Central memory CD8-positive, alpha-beta T cell (primary cell): ENCODE measurements around the gene ADAMTSL5.

Experiments
- ATAC-seq: fragments of 150-1000 bp; cut with Tn5 transposase; replicated peaks from 2 replicates; pipeline ENCODE4 v1.10.0; 2022; ENCODE audit warnings: mild to moderate bottlenecking, moderate FRiP score, moderate number of reproducible peaks; ENCODE audit not compliant: poor library complexity, severe bottlenecking; ENCODE audit errors: extremely low read depth
- DNase-seq, 2 donors: peaks; one replicate each; pipeline ENCODE4 v3.0.0; 2021; ENCODE audit warnings: low spot score in 2 of 2
- H3K27ac Mint-ChIP-seq: one replicate; pipeline ENCODE4 v1.8.0; 2022; ENCODE audit warnings: low read depth, mild to moderate bottlenecking, moderate library complexity, mixed read lengths
- H3K27me3 Mint-ChIP-seq: one replicate; pipeline ENCODE4 v1.8.0; 2022; ENCODE audit warnings: mixed read lengths
- H3K36me3 Mint-ChIP-seq: one replicate; pipeline ENCODE4 v1.8.0; 2022; ENCODE audit warnings: mild to moderate bottlenecking, moderate library complexity, mixed read lengths; ENCODE audit not compliant: insufficient read depth
- H3K4me1 Mint-ChIP-seq: one replicate; pipeline ENCODE4 v1.8.0; 2022; ENCODE audit warnings: mixed read lengths
- H3K4me3 Mint-ChIP-seq: one replicate; pipeline ENCODE4 v1.8.0; 2022; ENCODE audit warnings: mild to moderate bottlenecking, moderate library complexity, mixed read lengths
- H3K9me3 Mint-ChIP-seq: one replicate; pipeline ENCODE4 v1.8.0; 2022; ENCODE audit warnings: mixed read lengths

Gene ADAMTSL5

DNA sequence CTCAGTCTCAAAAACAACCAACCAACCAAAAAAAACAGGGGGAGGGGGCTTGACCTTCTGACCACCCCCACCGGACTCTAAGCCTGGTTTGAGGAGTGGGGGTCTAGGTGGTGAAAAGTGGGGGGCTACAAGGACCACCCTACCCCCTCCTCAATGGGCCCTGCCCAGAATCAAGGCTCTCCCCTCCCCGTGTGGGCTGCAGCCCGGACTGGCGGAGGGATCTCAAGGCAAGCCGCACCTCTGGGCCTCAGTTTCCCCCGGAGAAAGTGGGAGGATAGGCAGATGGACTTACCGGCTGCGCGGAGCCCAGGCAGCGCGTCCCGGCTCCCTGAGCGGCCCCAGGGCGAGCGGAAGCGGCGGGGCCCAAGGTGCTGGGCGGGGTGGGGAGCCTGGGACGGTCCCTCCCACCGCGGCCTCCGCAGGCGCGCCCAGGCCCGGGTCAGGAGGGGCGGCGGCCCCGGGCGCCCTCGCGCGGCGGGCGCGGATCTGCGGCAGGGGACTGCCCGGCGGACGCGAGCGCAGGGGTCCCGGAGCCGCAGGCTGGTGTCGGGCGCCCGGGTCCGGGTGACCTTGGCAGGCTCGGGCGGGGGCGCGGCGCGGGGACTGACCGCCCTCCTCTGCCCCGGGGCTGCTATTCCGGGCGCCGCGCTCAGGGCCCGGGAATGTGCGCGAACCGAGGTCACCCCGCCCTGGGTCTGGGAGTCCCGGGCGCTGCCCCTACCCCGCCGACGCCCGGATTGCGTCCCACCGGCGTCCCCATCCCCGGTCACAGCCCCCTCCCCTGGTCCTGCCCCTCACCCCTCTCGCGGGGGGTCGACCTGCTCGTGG, at the start of gene ADAMTSL5:
Gene ADAMTSL5, minus strand, starts transcription at position 349 of the 828 bp plus-strand sequence. CDS start 2,076 bp downstream, outside the sequence.
- Mint-ChIP-seq H3K4me3 (peak within 1 kb of the TSS; percentile 60), H3K36me3 (peaks cover 1% of the 10 kb centered on the region), H3K27ac (no peak within 1 kb of the TSS), H3K4me1 (peaks cover 7% of the 10 kb centered on the region), H3K27me3 (peaks cover 10% of the 10 kb centered on the region), H3K9me3 (no peaks in the 10 kb centered on the region)
- DNase-seq, result no peak
- peak; percentile 73 for ATAC-seq

- ATAC-seq, result no peak
- Mint-ChIP-seq H3K27me3 (no peaks in the 10 kb centered on the region), H3K4me1 (no peaks in the 10 kb centered on the region), H3K27ac (no peak overlapping the region), H3K36me3 (no peaks in the 10 kb centered on the region), H3K9me3 (no peaks in the 10 kb centered on the region), H3K4me3 (no peak overlapping the region)
- no peak for DNase-seq
Measured at GRCh38 chr19:1561236-1561842, 48.5 kb upstream of the ADAMTSL5 start.

GRCh38 chr19:1560286-1560882, 47.6 kb upstream of the ADAMTSL5 start:
- no peak overlapping the region for H3K27ac Mint-ChIP-seq
- H3K4me3 Mint-ChIP-seq, result no peak overlapping the region
- no peaks in the 10 kb centered on the region for H3K27me3 Mint-ChIP-seq
- ATAC-seq, result no peak
- H3K36me3 Mint-ChIP-seq, result no peaks in the 10 kb centered on the region
- H3K4me1 Mint-ChIP-seq, result no peaks in the 10 kb centered on the region
- no peaks in the 10 kb centered on the region for H3K9me3 Mint-ChIP-seq
- DNase-seq, result no peak

GRCh38 chr19:1558552-1558951, 45.7 kb upstream of the ADAMTSL5 start:
- Mint-ChIP-seq H3K9me3 (no peaks in the 10 kb centered on the region), H3K36me3 (no peaks in the 10 kb centered on the region), H3K4me3 (no peak overlapping the region), H3K27me3 (no peaks in the 10 kb centered on the region), H3K4me1 (no peaks in the 10 kb centered on the region), H3K27ac (no peak overlapping the region)
- ATAC-seq (no peak), DNase-seq (no peak)

- H3K9me3 Mint-ChIP-seq, result no peaks in the 10 kb centered on the region
- H3K4me3 Mint-ChIP-seq, result no peak overlapping the region
- H3K27me3 Mint-ChIP-seq, result peaks cover 10% of the 10 kb centered on the region
- DNase-seq (no peak), ATAC-seq (no peak)
- H3K4me1 Mint-ChIP-seq, result no peaks in the 10 kb centered on the region
- H3K36me3 Mint-ChIP-seq, result no peaks in the 10 kb centered on the region
- H3K27ac Mint-ChIP-seq, result no peak overlapping the region
Measured at GRCh38 chr19:1556390-1557070, 43.7 kb upstream of the ADAMTSL5 start.

DNA sequence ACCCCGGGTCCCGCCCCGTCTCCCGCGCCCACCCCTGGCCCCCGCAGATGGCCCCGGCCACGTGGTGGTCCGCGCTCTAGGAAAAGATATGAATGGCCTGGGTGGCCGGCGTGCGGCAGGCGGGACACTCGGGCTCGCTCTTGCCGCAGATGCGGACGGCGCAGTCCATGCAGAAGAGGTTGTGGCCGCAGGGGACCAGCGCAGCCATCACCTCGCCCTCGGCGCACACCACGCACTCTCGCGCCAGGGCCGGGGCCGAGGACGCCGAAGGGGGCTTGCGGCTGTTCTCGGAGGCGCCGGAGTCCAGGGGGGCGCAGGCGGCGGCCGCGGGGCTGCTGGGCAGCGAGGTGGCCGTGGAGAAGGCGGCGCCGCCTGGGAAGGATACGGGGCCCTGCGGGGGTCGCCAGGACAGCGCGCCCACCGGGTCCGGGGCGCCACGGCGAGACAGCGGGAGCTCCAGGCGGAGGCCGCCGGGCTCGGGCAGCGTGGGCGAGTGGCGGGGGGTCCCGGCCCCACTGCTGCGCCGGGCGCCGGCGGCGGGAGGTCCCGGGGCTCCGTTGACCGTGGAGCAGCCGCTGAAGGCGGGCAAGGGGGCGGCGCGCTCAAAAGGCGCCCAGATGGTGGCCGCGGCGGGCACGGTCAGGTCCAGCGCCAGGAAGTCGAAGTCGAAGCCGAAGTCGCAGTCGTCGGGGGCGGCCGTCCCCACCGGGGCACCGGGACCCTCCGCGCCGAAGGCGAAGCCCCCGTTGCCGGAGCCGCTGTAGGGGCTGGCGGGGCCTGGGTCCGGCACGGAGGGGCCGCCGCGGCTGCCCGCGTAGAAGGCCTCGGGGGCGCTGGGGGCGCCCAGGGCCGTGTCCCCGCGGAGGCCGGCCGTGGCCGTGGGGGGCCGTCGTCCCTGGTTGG, 42.9 kb upstream of the ADAMTSL5 start:
- no peaks in the 10 kb centered on the region for H3K36me3 Mint-ChIP-seq
- H3K27me3 Mint-ChIP-seq, result peaks cover 13% of the 10 kb centered on the region
- H3K4me1 Mint-ChIP-seq, result no peaks in the 10 kb centered on the region
- no peak overlapping the region for H3K27ac Mint-ChIP-seq
- no peaks in the 10 kb centered on the region for H3K9me3 Mint-ChIP-seq
- DNase-seq, result no peak
- no peak overlapping the region for H3K4me3 Mint-ChIP-seq
- no peak for ATAC-seq

DNA sequence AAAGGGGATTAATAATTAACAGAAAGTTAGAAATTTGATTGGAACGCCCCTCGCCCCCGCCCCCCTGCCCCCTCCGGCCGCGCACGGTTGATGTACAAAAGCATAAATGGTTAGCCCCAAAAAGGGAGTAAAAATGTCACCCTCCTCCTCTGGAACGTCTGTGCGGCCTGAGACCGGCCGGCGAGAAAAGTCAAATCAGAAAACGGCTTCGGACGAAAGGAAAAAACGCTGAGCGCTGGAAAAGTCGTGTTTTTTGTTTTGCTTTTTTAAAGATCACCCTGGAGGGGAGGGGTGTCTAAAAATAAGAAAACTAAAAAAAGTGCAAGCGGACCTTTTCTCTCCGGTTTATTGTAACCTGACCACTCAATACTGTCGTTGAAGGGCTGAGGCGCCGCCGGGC, 42.1 kb upstream of the ADAMTSL5 start:
- ATAC-seq (no peak), DNase-seq (no peak)
- H3K27ac Mint-ChIP-seq, result no peak overlapping the region
- no peaks in the 10 kb centered on the region for H3K36me3 Mint-ChIP-seq
- H3K4me3 Mint-ChIP-seq, result no peak overlapping the region
- H3K9me3 Mint-ChIP-seq, result no peaks in the 10 kb centered on the region
- H3K27me3 Mint-ChIP-seq, result peaks cover 13% of the 10 kb centered on the region
- H3K4me1 Mint-ChIP-seq, result no peaks in the 10 kb centered on the region

GRCh38 chr19:1553415-1553814, 40.6 kb upstream of the ADAMTSL5 start:
- no peak for DNase-seq
- Mint-ChIP-seq H3K9me3 (no peaks in the 10 kb centered on the region), H3K27ac (no peak overlapping the region), H3K27me3 (peaks cover 13% of the 10 kb centered on the region), H3K4me3 (no peak overlapping the region), H3K36me3 (no peaks in the 10 kb centered on the region), H3K4me1 (no peaks in the 10 kb centered on the region)
- no peak for ATAC-seq

DNA sequence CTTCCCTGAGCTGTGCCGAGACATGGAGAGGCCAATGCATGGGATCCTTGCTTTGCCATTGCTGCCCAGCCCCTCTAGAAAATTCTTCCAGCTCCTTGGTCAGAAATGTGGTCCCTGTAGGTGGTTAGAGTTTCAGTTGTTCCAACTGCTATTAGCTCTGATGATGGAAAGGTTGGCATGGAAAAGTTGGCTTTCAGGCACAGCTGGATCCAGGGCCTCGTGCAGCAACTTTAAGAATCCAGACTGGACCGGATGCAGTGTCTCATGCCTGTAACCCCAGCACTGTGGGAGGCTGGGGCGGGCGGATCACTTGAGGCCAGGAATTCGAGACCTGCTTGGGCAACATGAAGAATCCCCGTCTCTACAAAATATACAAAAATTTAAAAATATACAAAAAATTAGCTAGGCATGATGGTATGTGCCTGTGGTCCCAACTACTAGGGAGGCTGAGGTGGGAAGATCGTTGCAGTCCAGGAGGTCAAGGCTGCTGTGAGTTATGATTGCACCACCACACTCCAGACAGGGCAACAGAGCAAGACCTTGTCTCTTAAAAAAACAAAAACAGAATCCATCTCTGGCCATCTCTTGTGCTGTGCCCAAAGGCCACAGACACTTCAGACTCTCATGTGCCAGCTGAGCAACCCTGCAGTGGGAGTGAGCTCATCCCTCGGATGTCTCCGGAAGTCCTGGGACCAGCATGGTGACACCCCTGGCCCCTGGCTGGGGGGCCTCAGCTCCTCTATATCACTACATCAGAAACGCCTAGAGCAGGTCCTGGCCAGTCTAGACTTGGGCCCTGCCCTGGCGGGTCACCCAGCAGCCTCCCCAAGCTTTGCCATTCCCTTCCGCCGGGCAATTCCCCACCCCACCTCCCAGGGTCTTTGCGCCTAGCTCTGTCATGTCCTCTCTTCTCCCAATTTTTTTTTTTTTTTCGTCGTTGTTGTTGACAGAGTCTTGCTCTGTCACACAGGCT, 38.5 kb upstream of the ADAMTSL5 start:
- no peak for ATAC-seq
- peaks cover 13% of the 10 kb centered on the region for H3K27me3 Mint-ChIP-seq
- peaks cover under 1% of the 10 kb centered on the region for H3K4me1 Mint-ChIP-seq
- no peak overlapping the region for H3K4me3 Mint-ChIP-seq
- H3K9me3 Mint-ChIP-seq, result no peaks in the 10 kb centered on the region
- peaks cover 2% of the 10 kb centered on the region for H3K36me3 Mint-ChIP-seq
- DNase-seq, result no peak
- no peak overlapping the region for H3K27ac Mint-ChIP-seq

DNA sequence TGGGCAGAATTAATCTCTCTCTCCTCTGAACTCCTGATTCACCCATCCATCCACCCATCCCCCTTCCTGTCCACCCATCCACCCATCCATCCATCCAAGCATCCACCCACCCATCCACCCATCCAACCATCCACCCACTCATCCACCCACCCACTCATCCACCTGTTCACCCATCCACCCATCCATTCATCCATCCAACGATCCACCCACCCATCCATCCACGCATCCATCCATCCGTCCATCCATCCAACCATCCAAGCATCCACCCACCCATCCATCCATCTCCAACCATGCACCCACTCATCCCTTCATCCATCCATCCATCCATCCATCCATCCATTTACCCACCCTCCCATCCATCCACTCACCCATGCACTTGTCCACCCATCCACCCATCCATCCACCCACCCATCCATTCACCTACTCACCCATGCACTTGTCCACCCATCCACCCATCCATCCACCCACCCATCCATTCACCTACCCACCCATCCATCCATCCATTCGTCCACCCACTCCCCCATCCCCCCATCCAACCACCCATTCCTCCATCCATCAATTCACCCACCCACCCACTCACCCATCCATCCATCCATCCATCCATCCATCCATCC, 36.6 kb upstream of the ADAMTSL5 start:
- Mint-ChIP-seq H3K36me3 (peaks cover 2% of the 10 kb centered on the region), H3K4me1 (peaks cover 5% of the 10 kb centered on the region), H3K27ac (no peak overlapping the region), H3K4me3 (no peak overlapping the region), H3K9me3 (no peaks in the 10 kb centered on the region), H3K27me3 (peaks cover 13% of the 10 kb centered on the region)
- ATAC-seq (no peak), DNase-seq (no peak)
